Mesendoderm (in vitro differentiated cells): Measurements from ENCODE around the gene HDAC7.

Source experiments
- DNase-seq: peaks from one replicate; pipeline ENCODE4 v3.0.0; 2013
- H2AK5ac ChIP-seq: 2 replicates; pipeline ENCODE4 v1.6.1; 2013; ENCODE audit warnings: low read length, inconsistent platforms
- H2BK120ac ChIP-seq: 2 replicates; pipeline ENCODE4 v1.6.1; 2013; ENCODE audit warnings: low read depth, mild to moderate bottlenecking, low read length, moderate library complexity, mixed read lengths
- H2BK15ac ChIP-seq: replicated peaks from 2 replicates; pipeline ENCODE4 v1.6.1; 2013; ENCODE audit warnings: low read depth, mild to moderate bottlenecking, moderate library complexity
- H2BK5ac ChIP-seq: 2 replicates; pipeline ENCODE4 v1.6.1; 2013; ENCODE audit warnings: low read length, inconsistent platforms
- H3K18ac ChIP-seq: 2 replicates; pipeline ENCODE4 v1.6.1; 2013; ENCODE audit warnings: mild to moderate bottlenecking, low read length, mixed read lengths
- H3K23ac ChIP-seq: one replicate; pipeline ENCODE4 v1.6.1; 2013; ENCODE audit warnings: low read length
- H3K27ac ChIP-seq: 2 replicates; pipeline ENCODE4 v1.5.1; 2013; ENCODE audit warnings: low read depth, mild to moderate bottlenecking, inconsistent platforms, low read length, moderate library complexity
- H3K27me3 ChIP-seq: 2 replicates; pipeline ENCODE4 v1.6.1; 2013; ENCODE audit warnings: low read length, control low read depth, mild to moderate bottlenecking, inconsistent platforms; ENCODE audit not compliant: insufficient read depth, poor library complexity
- H3K36me3 ChIP-seq: 2 replicates; pipeline ENCODE4 v1.6.1; 2013; ENCODE audit warnings: low read length, inconsistent platforms; ENCODE audit not compliant: control insufficient read depth, insufficient read depth
- H3K4ac ChIP-seq: one replicate; pipeline ENCODE4 v1.6.1; 2013; ENCODE audit warnings: low read depth, mild to moderate bottlenecking, low read length, moderate library complexity
- H3K4me1 ChIP-seq: 2 replicates; pipeline ENCODE4 v1.6.1; 2013; ENCODE audit warnings: low read depth, low read length, inconsistent platforms; ENCODE audit not compliant: control insufficient read depth
- H3K4me2 ChIP-seq: 2 replicates; pipeline ENCODE4 v1.6.1; 2013; ENCODE audit warnings: low read length
- H3K4me3 ChIP-seq: 2 replicates; pipeline ENCODE4 v1.5.1; 2013; ENCODE audit warnings: mild to moderate bottlenecking, low read length
- H3K56ac ChIP-seq: one replicate; pipeline ENCODE4 v1.6.1; 2013; ENCODE audit warnings: low read length
- H3K79me1 ChIP-seq: 2 replicates; pipeline ENCODE4 v1.6.1; 2013; ENCODE audit warnings: low read length, inconsistent platforms
- H3K79me2 ChIP-seq: 2 replicates; pipeline ENCODE4 v1.6.1; 2013; ENCODE audit warnings: mild to moderate bottlenecking, low read length; ENCODE audit not compliant: control insufficient read depth, insufficient read depth
- H3K9ac ChIP-seq: 2 replicates; pipeline ENCODE4 v1.6.1; 2013; ENCODE audit warnings: low read length, inconsistent platforms
- H4K5ac ChIP-seq: one replicate; pipeline ENCODE4 v1.6.1; 2013; ENCODE audit warnings: low read length
- H4K8ac ChIP-seq: one replicate; pipeline ENCODE4 v1.6.1; 2013; ENCODE audit warnings: low read depth, mild to moderate bottlenecking, control low read depth, low read length, moderate library complexity
- WGBS: extraction: QIAGEN DNeasy Blood & Tissue Kit; methylation state at CpG from one replicate; pipeline ENCODE4 v1.1.7; 2013; ENCODE audit warnings: low lambda C conversion rate, missing lambda C conversion rate; ENCODE audit not compliant: insufficient coverage; ENCODE audit errors: extremely low coverage; 5-methylcytosine and 5-hydroxymethylcytosine counted together

Gene HDAC7

GRCh38 chr12:47795814-47796411 is 23.8 kb downstream of the HDAC7 start:
- no peak overlapping the region for H4K5ac ChIP-seq
- WGBS: no CpG with 5 or more reads among the region's 22 CpGs

GRCh38 chr12:47795121-47795813 is 24.4 kb downstream of the HDAC7 start:
- Histone ChIP-seq H3K4ac (no peak overlapping the region), H4K8ac (no peak overlapping the region), H3K9ac (no peak overlapping the region), H3K56ac (no peak overlapping the region), H2BK5ac (no peak overlapping the region), H3K79me1 (peaks cover 10% of the 10 kb centered on the region), H2AK5ac (no peak overlapping the region), H2BK120ac (no peak overlapping the region), H3K4me1 (no peaks in the 10 kb centered on the region), H4K5ac (no peak overlapping the region), H3K18ac (no peak overlapping the region), H3K27ac (no peak overlapping the region), H3K4me3 (no peak overlapping the region), H2BK15ac (no peak overlapping the region), H3K4me2 (no peak overlapping the region), H3K27me3 (no peaks in the 10 kb centered on the region), H3K36me3 (peaks cover 18% of the 10 kb centered on the region), H3K23ac (no peak overlapping the region), H3K79me2 (peaks cover 11% of the 10 kb centered on the region)
- no peak for DNase-seq
- no CpG with 5 or more reads among the region's 21 CpGs for WGBS

More at GRCh38 chr12:47795814-47796411, 23.8 kb downstream of the HDAC7 start:
- no peak overlapping the region for H3K4me2 ChIP-seq
- peaks cover 20% of the 10 kb centered on the region for H3K36me3 ChIP-seq
- no peak overlapping the region for H3K23ac ChIP-seq
- no peak overlapping the region for H2BK120ac ChIP-seq
- no peaks in the 10 kb centered on the region for H3K27me3 ChIP-seq
- peaks cover 14% of the 10 kb centered on the region for H3K79me1 ChIP-seq
- H3K9ac ChIP-seq: no peak overlapping the region
- H2BK15ac ChIP-seq: no peak overlapping the region
- H3K79me2 ChIP-seq: peaks cover 17% of the 10 kb centered on the region
- H4K8ac ChIP-seq: no peak overlapping the region
- H3K18ac ChIP-seq: no peak overlapping the region
- no peak overlapping the region for H2AK5ac ChIP-seq
- no peak overlapping the region for H3K27ac ChIP-seq
- no peak for DNase-seq
- no peak overlapping the region for H3K4me3 ChIP-seq
- H3K4me1 ChIP-seq: peaks cover 2% of the 10 kb centered on the region
- H3K4ac ChIP-seq: no peak overlapping the region
- no peak overlapping the region for H2BK5ac ChIP-seq
- H3K56ac ChIP-seq: no peak overlapping the region

GRCh38 chr12:47794679-47795078 is 25.0 kb downstream of the HDAC7 start:
- H3K4ac ChIP-seq: no peak overlapping the region
- H2BK120ac ChIP-seq: no peak overlapping the region
- no CpG with 5 or more reads among the region's 9 CpGs for WGBS
- DNase-seq: no peak
- H3K4me1 ChIP-seq: no peaks in the 10 kb centered on the region
- no peak overlapping the region for H4K8ac ChIP-seq
- H2AK5ac ChIP-seq: no peak overlapping the region
- H3K4me3 ChIP-seq: no peak overlapping the region
- H3K27me3 ChIP-seq: no peaks in the 10 kb centered on the region
- H3K27ac ChIP-seq: no peak overlapping the region
- H4K5ac ChIP-seq: no peak overlapping the region
- peaks cover 8% of the 10 kb centered on the region for H3K79me1 ChIP-seq
- no peak overlapping the region for H3K18ac ChIP-seq
- peaks cover 5% of the 10 kb centered on the region for H3K79me2 ChIP-seq
- H3K36me3 ChIP-seq: peaks cover 19% of the 10 kb centered on the region
- no peak overlapping the region for H3K56ac ChIP-seq
- no peak overlapping the region for H3K4me2 ChIP-seq
- no peak overlapping the region for H3K9ac ChIP-seq
- H3K23ac ChIP-seq: no peak overlapping the region
- H2BK5ac ChIP-seq: no peak overlapping the region
- H2BK15ac ChIP-seq: no peak overlapping the region

- no peak overlapping the region for H3K9ac ChIP-seq
- no peak overlapping the region for H4K8ac ChIP-seq
- no peak overlapping the region for H2AK5ac ChIP-seq
- H3K27me3 ChIP-seq: no peaks in the 10 kb centered on the region
- no peak for DNase-seq
- no CpG with 5 or more reads among the region's 15 CpGs for WGBS
- no peak overlapping the region for H2BK5ac ChIP-seq
- H3K4ac ChIP-seq: no peak overlapping the region
- no peak overlapping the region for H3K23ac ChIP-seq
- H2BK120ac ChIP-seq: no peak overlapping the region
- H2BK15ac ChIP-seq: no peak overlapping the region
- H3K18ac ChIP-seq: no peak overlapping the region
- peaks cover 29% of the 10 kb centered on the region for H3K36me3 ChIP-seq
- H4K5ac ChIP-seq: no peak overlapping the region
- no peak overlapping the region for H3K4me3 ChIP-seq
- H3K79me1 ChIP-seq: no peaks in the 10 kb centered on the region
- H3K4me1 ChIP-seq: no peaks in the 10 kb centered on the region
- no peak overlapping the region for H3K56ac ChIP-seq
- no peak overlapping the region for H3K4me2 ChIP-seq
- no peak overlapping the region for H3K27ac ChIP-seq
- no peaks in the 10 kb centered on the region for H3K79me2 ChIP-seq
Measured at GRCh38 chr12:47793015-47793681, 26.6 kb downstream of the HDAC7 start.

GRCh38 chr12:47791874-47792273 is 27.8 kb downstream of the HDAC7 start:
- H3K4me3 ChIP-seq: no peak overlapping the region
- H3K36me3 ChIP-seq: peaks cover 36% of the 10 kb centered on the region
- H3K18ac ChIP-seq: no peak overlapping the region
- H3K27ac ChIP-seq: no peak overlapping the region
- H2AK5ac ChIP-seq: no peak overlapping the region
- H2BK120ac ChIP-seq: no peak overlapping the region
- no peaks in the 10 kb centered on the region for H3K4me1 ChIP-seq
- H4K5ac ChIP-seq: no peak overlapping the region
- H3K27me3 ChIP-seq: no peaks in the 10 kb centered on the region
- H4K8ac ChIP-seq: no peak overlapping the region
- H3K79me1 ChIP-seq: no peaks in the 10 kb centered on the region
- no peak overlapping the region for H3K56ac ChIP-seq
- H2BK5ac ChIP-seq: no peak overlapping the region
- no peaks in the 10 kb centered on the region for H3K79me2 ChIP-seq
- WGBS: no CpG with 5 or more reads among the region's 16 CpGs
- no peak overlapping the region for H2BK15ac ChIP-seq
- H3K9ac ChIP-seq: no peak overlapping the region
- H3K23ac ChIP-seq: no peak overlapping the region
- no peak for DNase-seq
- no peak overlapping the region for H3K4ac ChIP-seq
- H3K4me2 ChIP-seq: no peak overlapping the region
